H1 (cell line): ENCODE data around the gene MEGF9. TPM values are rescaled to one million over a fixed set of nuclear protein-coding genes. Genes with fewer than 3 reads are reported as not detected.

Experiments
- CTCF ChIA-PET: fragments of 300-600 bp; sonication (Branson Sonifier 250); formaldehyde crosslinking; loops from one replicate; lab custom pipeline; 2021; ENCODE audit not compliant: partially characterized antibody; lab: Charles Lee
- POLR2A ChIA-PET: fragments of 300-600 bp; sonication (Branson Sonifier 250); formaldehyde crosslinking; loops from one replicate; lab custom pipeline; 2021; ENCODE audit warnings: inconsistent platforms; ENCODE audit not compliant: partially characterized antibody; lab: Charles Lee
- DNase-seq, 2 experiments: peaks; one replicate each; pipeline versions ENCODE4 v3.0.0 to v3.0.0-alpha.2; 2010 to 2022; ENCODE audit warnings: low spot score in 2 of 2, low read depth in 1 of 2, mixed read lengths in 1 of 2
- FAIRE-seq: peaks from 2 replicates; lab custom pipeline; 2011; peaks lifted over from hg19 to GRCh38; lab: Jason Lieb, UNC
- H2AFZ ChIP-seq: 2 replicates; pipeline ENCODE4 v1.8.1; 2012; ENCODE audit warnings: low read length, inconsistent platforms
- H2AK5ac ChIP-seq: 2 replicates; pipeline ENCODE4 v1.6.1; 2013; ENCODE audit warnings: low read depth, low read length
- H2BK120ac ChIP-seq: replicated peaks from 2 replicates; pipeline ENCODE3; 2013; ENCODE audit warnings: low read depth, low read length, inconsistent platforms
- H2BK12ac ChIP-seq: 2 replicates; pipeline ENCODE4 v1.6.1; 2013; ENCODE audit warnings: low read depth, low read length
- H2BK15ac ChIP-seq: 2 replicates; pipeline ENCODE4 v1.6.1; 2013; ENCODE audit warnings: low read length
- H2BK20ac ChIP-seq: 2 replicates; pipeline ENCODE4 v1.6.1; 2013; ENCODE audit warnings: low read length
- H2BK5ac ChIP-seq: 2 replicates; pipeline ENCODE4 v1.6.1; 2013; ENCODE audit warnings: low read depth, low read length
- H3K14ac ChIP-seq: 2 replicates; pipeline ENCODE4 v1.6.1; 2013; ENCODE audit warnings: inconsistent platforms; ENCODE audit not compliant: insufficient read length
- H3K18ac ChIP-seq: 2 replicates; pipeline ENCODE4 v1.6.1; 2013; ENCODE audit warnings: low read length; ENCODE audit errors: extremely low read depth
- H3K23ac ChIP-seq: 2 replicates; pipeline ENCODE4 v1.6.1; 2013; ENCODE audit warnings: inconsistent platforms; ENCODE audit not compliant: insufficient read length
- H3K23me2 ChIP-seq: 2 replicates; pipeline ENCODE4 v1.6.1; 2013; ENCODE audit warnings: low read depth, low read length
- H3K27ac ChIP-seq: 2 replicates; pipeline ENCODE4 v1.6.1; 2011; ENCODE audit warnings: low read depth, low read length, inconsistent platforms
- H3K27me3 ChIP-seq, 4 experiments: replicated peaks in 1 of 4; 1 replicate in 1 of 4; 2 replicates in 3 of 4; pipeline versions ENCODE4 v1.6.1 to v1.8.1; 2011 to 2013; ENCODE audit warnings: low read length in 3 of 4, mild to moderate bottlenecking in 3 of 4, inconsistent platforms in 2 of 4, mixed read lengths in 2 of 4, moderate library complexity in 1 of 4; ENCODE audit not compliant: control insufficient read depth in 3 of 4, insufficient read depth in 3 of 4; ENCODE audit errors: extremely low read depth in 1 of 4
- H3K36me3 ChIP-seq, 4 experiments: 2 replicates each; pipeline versions ENCODE4 v1.6.1 to v1.8.1; 2011 to 2013; ENCODE audit warnings: mild to moderate bottlenecking in 4 of 4, low read length in 3 of 4, moderate library complexity in 2 of 4, control low read depth in 1 of 4, inconsistent platforms in 1 of 4; ENCODE audit not compliant: insufficient read depth in 4 of 4, control insufficient read depth in 2 of 4
- H3K4ac ChIP-seq: replicated peaks from 2 replicates; pipeline ENCODE3; 2013; ENCODE audit warnings: low read length, low read depth, mixed read lengths, inconsistent platforms; ENCODE audit not compliant: insufficient read length
- H3K4me1 ChIP-seq, 4 experiments: replicated peaks in 1 of 4; 1 replicate in 1 of 4; 2 replicates in 3 of 4; pipeline versions ENCODE4 v1.6.1 to v1.8.1; 2011 to 2013; ENCODE audit warnings: low read length in 3 of 4, inconsistent platforms in 2 of 4, mixed read lengths in 1 of 4; ENCODE audit not compliant: insufficient read depth in 4 of 4, control insufficient read depth in 3 of 4
- H3K4me2 ChIP-seq, 2 experiments: 2 replicates each; pipeline versions ENCODE4 v1.6.1 to v1.8.1; 2011 to 2013; ENCODE audit warnings: low read depth in 2 of 2, low read length in 2 of 2, control low read depth in 1 of 2, inconsistent platforms in 1 of 2, mild to moderate bottlenecking in 1 of 2; ENCODE audit not compliant: insufficient read depth in 1 of 2
- H3K4me3 ChIP-seq, 4 experiments: fragments of 200-600, 300-600 bp in 1 of 4; sonication (generic), shearing (Covaris generic), sonication (Bioruptor Twin) in 1 of 4; 2 replicates each; pipeline versions ENCODE4 v1.5.1 to v1.8.1; 2011 to 2016; ENCODE audit warnings: low read length in 4 of 4, low read depth in 3 of 4, control low read depth in 2 of 4, inconsistent platforms in 2 of 4, mild to moderate bottlenecking in 2 of 4, mixed read lengths in 1 of 4, moderate library complexity in 1 of 4; ENCODE audit not compliant: insufficient read depth in 2 of 4; ENCODE audit errors: extremely low read depth in 1 of 4
- H3K56ac ChIP-seq: replicated peaks from 2 replicates; pipeline ENCODE3; 2013; ENCODE audit warnings: low read depth, mild to moderate bottlenecking, mixed read lengths, low read length, inconsistent platforms; ENCODE audit not compliant: insufficient read length
- H3K79me1 ChIP-seq: 2 replicates; pipeline ENCODE4 v1.6.1; 2013; ENCODE audit warnings: low read depth, low read length, control low read depth
- H3K79me2 ChIP-seq, 2 experiments: 2 replicates each; pipeline versions ENCODE4 v1.6.1 to v1.8.1; 2012 to 2013; ENCODE audit warnings: low read length in 2 of 2, mild to moderate bottlenecking in 2 of 2, inconsistent platforms in 1 of 2; ENCODE audit not compliant: insufficient read depth in 2 of 2, control insufficient read depth in 1 of 2
- H3K9ac ChIP-seq, 4 experiments: replicated peaks in 1 of 4; 1 replicate in 1 of 4; 2 replicates in 3 of 4; pipeline versions ENCODE4 v1.6.1 to v1.8.1; 2011 to 2013; ENCODE audit warnings: low read depth in 3 of 4, low read length in 3 of 4, control low read depth in 2 of 4, mild to moderate bottlenecking in 2 of 4, moderate library complexity in 2 of 4, inconsistent platforms in 1 of 4; ENCODE audit errors: extremely low read depth in 1 of 4
- H3K9me3 ChIP-seq, 2 experiments: 2 replicates each; pipeline versions ENCODE4 v1.6.1 to v1.8.1; 2012 to 2013; ENCODE audit warnings: mild to moderate bottlenecking in 2 of 2, moderate library complexity in 2 of 2, control low read depth in 1 of 2, inconsistent platforms in 1 of 2, low read depth in 1 of 2, low read length in 1 of 2, mixed read lengths in 1 of 2; ENCODE audit not compliant: insufficient read depth in 2 of 2
- H4K20me1 ChIP-seq, 2 experiments: replicated peaks in 1 of 2; 2 replicates each; pipeline versions ENCODE3 to v1.8.1; 2011 to 2013; ENCODE audit warnings: inconsistent platforms in 2 of 2, low read length in 2 of 2, mild to moderate bottlenecking in 1 of 2; ENCODE audit not compliant: insufficient read depth in 2 of 2, control insufficient read depth in 1 of 2
- H4K5ac ChIP-seq: 2 replicates; pipeline ENCODE4 v1.6.1; 2013; ENCODE audit warnings: low read length, low read depth, mixed read lengths, inconsistent platforms; ENCODE audit not compliant: insufficient read length
- H4K8ac ChIP-seq: 2 replicates; pipeline ENCODE4 v1.8.0; 2013; ENCODE audit warnings: mild to moderate bottlenecking, moderate library complexity, low read length, inconsistent platforms; ENCODE audit not compliant: insufficient read depth; ENCODE audit errors: extremely low read depth
- H4K91ac ChIP-seq: replicated peaks from 2 replicates; pipeline ENCODE3; 2013; ENCODE audit warnings: low read length, mixed read lengths, inconsistent platforms; ENCODE audit not compliant: insufficient read length
- CBX8 ChIP-seq: fragments of 300-800, 300-1000 bp; sonication (generic); IDR thresholded peaks from 2 replicates; pipeline ENCODE4 v1.7.1; 2016; ENCODE audit warnings: low read depth, low read length, borderline replicate concordance
- EGR1 ChIP-seq: IDR thresholded peaks from 2 replicates; pipeline ENCODE4 v1.6.1; 2011; ENCODE audit warnings: low read depth, low read length, borderline replicate concordance
- KDM1A ChIP-seq: fragments of 200-600, 300-600 bp; sonication (generic); IDR thresholded peaks from 2 replicates; pipeline ENCODE4 v1.7.1; 2016; ENCODE audit warnings: mild to moderate bottlenecking, low read length, borderline replicate concordance
- RAD21 ChIP-seq, 2 experiments: IDR thresholded peaks in 1 of 2; conservative IDR thresholded peaks in 1 of 2; 2 replicates each; pipeline ENCODE4 v1.6.1; 2011; ENCODE audit warnings: low read depth in 2 of 2, low read length in 2 of 2, improper control_type of control experiment in 1 of 2, inconsistent platforms in 1 of 2, mild to moderate bottlenecking in 1 of 2, moderate library complexity in 1 of 2
- SAP30 ChIP-seq: fragments of 300-600 bp; sonication (generic); IDR thresholded peaks from 2 replicates; pipeline ENCODE4 v1.7.1; 2012; ENCODE audit warnings: low read length, moderate library complexity, mild to moderate bottlenecking, inconsistent platforms; ENCODE audit not compliant: insufficient read depth, insufficient replicate concordance
- WGBS, 2 experiments: shearing (Covaris generic) in 1 of 2; methylation state at CpG; one replicate each; pipeline versions ENCODE4 v1.1.6 to v1.1.7; 2013 to 2015; ENCODE audit warnings: low lambda C conversion rate in 2 of 2, mixed read lengths in 2 of 2, inconsistent platforms in 1 of 2, low coverage in 1 of 2, missing lambda C conversion rate in 1 of 2; ENCODE audit not compliant: insufficient replicate concordance in 2 of 2, insufficient coverage in 1 of 2, insufficient read length in 1 of 2; ENCODE audit errors: extremely low coverage in 1 of 2, missing lambda C conversion rate in 1 of 2; 5-methylcytosine and 5-hydroxymethylcytosine counted together
- polyA plus RNA-seq, 7 experiments: library from polyadenylated mRNA; depleted of rRNA in 3 of 7; stranded (reverse) in 5 of 7; unstranded in 2 of 7; fragments of >200 nt in 5 of 7; fragments of 200-250 nt in 2 of 7; gene quantifications; 1 replicate in 5 of 7; 2 replicates in 1 of 7; 4 replicates in 1 of 7; pipeline versions ENCODE4 v1.2.1 to v1.2.3, GENCODE V29; 2011 to 2013; ENCODE audit warnings: missing spikeins in 2 of 7, mixed read lengths in 2 of 7
- total RNA-seq: library from RNA; stranded (reverse); fragmentation: NEBNext Ultra II Directional; extraction: Animal tissue kit (Norgen Biotek cat#: 25700); gene quantifications from 2 replicates; pipeline ENCODE4 v1.2.1, GENCODE V29; 2021

The MEGF9 gene
- total and polyA plus RNA-seq, 2 of the 8 experiments (the other 6 are each of a cell fraction or from before 2014, with no cell fraction given): 0.45 to 1.8 TPM

DNA sequence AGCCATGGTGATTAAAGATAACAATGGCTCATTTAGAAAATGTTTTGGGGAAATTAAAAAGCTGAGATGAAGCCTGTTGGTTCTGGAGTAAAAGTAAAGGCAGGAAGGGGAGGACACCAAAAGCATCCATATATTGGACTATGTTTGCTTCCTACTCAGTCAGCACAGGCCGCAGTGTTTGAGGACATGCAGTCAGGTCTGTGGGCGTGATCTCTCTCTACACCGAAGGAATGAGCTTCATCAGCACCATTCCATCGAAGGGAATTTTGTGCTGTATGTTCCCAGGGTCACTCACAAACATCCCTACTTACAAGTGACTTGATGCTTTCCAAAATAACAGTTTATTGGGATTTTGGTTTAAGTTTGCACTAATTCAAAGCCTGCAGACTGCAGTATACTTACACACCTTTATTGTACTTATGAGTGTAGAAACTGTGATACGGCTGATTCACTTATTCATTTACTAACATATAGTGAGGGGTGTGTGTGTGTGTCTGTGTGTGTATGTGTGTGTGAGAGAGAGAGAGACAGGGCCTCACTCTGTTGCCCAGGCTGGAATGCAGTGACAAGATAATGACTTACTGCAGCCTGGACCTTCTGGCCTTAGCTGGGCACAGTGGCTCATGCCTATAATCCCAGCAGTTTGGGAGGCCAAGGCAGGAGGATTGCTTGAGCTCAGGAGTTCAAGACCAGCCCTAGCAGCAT, 120.9 kb downstream of the MEGF9 start:
- Histone ChIP-seq H4K5ac (no peak overlapping the region), H3K56ac (no peak overlapping the region), H3K18ac (no peak overlapping the region), H2BK120ac (no peak overlapping the region), H3K14ac (no peak overlapping the region), H2BK20ac (no peak overlapping the region), H3K4me1 (no peaks in the 10 kb centered on the region), H3K4ac (no peak overlapping the region), H3K27me3 (no peaks in the 10 kb centered on the region), H2BK5ac (no peak overlapping the region), H2BK15ac (no peak overlapping the region), H3K79me2 (no peaks in the 10 kb centered on the region), H2AK5ac (no peak overlapping the region), H2BK12ac (no peak overlapping the region), H3K79me1 (no peaks in the 10 kb centered on the region), H2AFZ (no peak overlapping the region), H3K4me3 (no peak overlapping the region), H3K4me2 (no peak overlapping the region), H4K20me1 (no peaks in the 10 kb centered on the region), H4K91ac (no peak overlapping the region), H3K27ac (no peak overlapping the region), H3K23me2 (no peaks in the 10 kb centered on the region; the same call in 1 of the 2 replicates), H3K9me3 (no peaks in the 10 kb centered on the region), H3K23ac (no peak overlapping the region), H4K8ac (no peak overlapping the region), H3K9ac (no peak overlapping the region), H3K36me3 (no peaks in the 10 kb centered on the region)
- FAIRE-seq: no peak
- no peak for DNase-seq
- CTCF ChIA-PET: no interaction called here
- WGBS, 2 experiments: 90% methylated on average over 5 of the region's 5 CpGs; no CpG with 5 or more reads in 1 of the 2 experiments
- POLR2A ChIA-PET: no interaction called here
- TF ChIP-seq KDM1A: no peak
- no peak for TF ChIP-seq SAP30
- TF ChIP-seq RAD21 (IDR thresholded peaks at IDR 0.05 in 1 of 2, conservative IDR thresholded peaks at IDR 0.05 in 1 of 2; ENCODE audit: low read depth in 2 of 2, low read length in 2 of 2): no peak
- TF ChIP-seq EGR1: no peak
- TF ChIP-seq CBX8: no peak
